HepG2 (cell line): ENCODE results near the gene ACSM3. TPM values are rescaled to one million over a fixed set of nuclear protein-coding genes. Genes with fewer than 3 reads are reported as not detected.

Experiments used
- DNMT1 ChIP-seq: sonication (generic); formaldehyde crosslinking; IDR thresholded peaks from 2 replicates; pipeline ENCODE4 v1.5.1; 2020; ENCODE audit warnings: mild to moderate bottlenecking, missing genetic modification reagents
- DNMT3B ChIP-seq: conservative IDR thresholded peaks from 2 replicates; pipeline ENCODE4 v1.6.1; 2016; ENCODE audit warnings: missing biosample characterization, control low read depth
- ERF ChIP-seq: IDR thresholded peaks from 2 replicates; pipeline ENCODE4 v1.6.1; 2018; ENCODE audit warnings: missing biosample characterization, missing genetic modification reagents
- FOSL2 ChIP-seq: sonication (generic); formaldehyde crosslinking; IDR thresholded peaks from 2 replicates; pipeline ENCODE4 v1.4.0; 2020; ENCODE audit warnings: missing genetic modification reagents
- FOXK2 ChIP-seq: fragments of 450-650 bp; IDR thresholded peaks from 2 replicates; pipeline ENCODE4 v1.6.1; 2016
- GTF3A ChIP-seq: sonication (generic); formaldehyde crosslinking; conservative IDR thresholded peaks from 2 replicates; pipeline ENCODE4 v1.4.0; 2020; ENCODE audit warnings: mild to moderate bottlenecking, missing genetic modification reagents
- KAT8 ChIP-seq: IDR thresholded peaks from 2 replicates; pipeline ENCODE4 v1.6.1; 2016; ENCODE audit warnings: missing genetic modification reagents, missing compliant biosample characterization
- LCORL ChIP-seq, 2 experiments: fragments of 450-650 bp in 1 of 2; sonication (generic) in 1 of 2; formaldehyde crosslinking in 1 of 2; IDR thresholded peaks; 2 replicates each; pipeline versions ENCODE4 v1.5.0 to v1.6.1; 2017 to 2020; ENCODE audit warnings: antibody characterized with exemption in 1 of 2, missing genetic modification reagents in 1 of 2
- MAFK ChIP-seq, 2 experiments: IDR thresholded peaks in 1 of 2; conservative IDR thresholded peaks in 1 of 2; 2 replicates each; pipeline ENCODE4 v1.6.1; 2011; ENCODE audit warnings: improper control_type of control experiment in 2 of 2, low read length in 2 of 2
- MED13 ChIP-seq: sonication (generic); formaldehyde crosslinking; IDR thresholded peaks from 2 replicates; pipeline ENCODE4 v1.5.0; 2020; ENCODE audit warnings: missing genetic modification reagents
- NR2F6 ChIP-seq, 2 experiments: IDR thresholded peaks; 2 replicates each; pipeline ENCODE4 v1.6.1; 2016; ENCODE audit warnings: antibody characterized with exemption in 1 of 2, mild to moderate bottlenecking in 1 of 2
- PHF8 ChIP-seq: sonication (generic); formaldehyde crosslinking; IDR thresholded peaks from 2 replicates; pipeline ENCODE4 v1.5.0; 2020; ENCODE audit warnings: missing genetic modification reagents
- POLR2G ChIP-seq: fragments of 200-400 bp; formaldehyde crosslinking; IDR thresholded peaks from 2 replicates; pipeline ENCODE4 v1.6.1; 2018; ENCODE audit warnings: mild to moderate bottlenecking, low read depth, low read length, moderate library complexity
- PTBP1 ChIP-seq: fragments of 200-400 bp; formaldehyde crosslinking; IDR thresholded peaks from 2 replicates; pipeline ENCODE4 v1.6.1; 2018; ENCODE audit warnings: low read length, low read depth; ENCODE audit not compliant: poor library complexity, severe bottlenecking
- RORA ChIP-seq: sonication (generic); formaldehyde crosslinking; IDR thresholded peaks from 2 replicates; pipeline ENCODE4 v1.5.0; 2020; ENCODE audit warnings: mild to moderate bottlenecking, missing genetic modification reagents, moderate library complexity
- SALL2 ChIP-seq: sonication (generic); formaldehyde crosslinking; IDR thresholded peaks from 2 replicates; pipeline ENCODE4 v1.8.1; 2023; ENCODE audit warnings: mild to moderate bottlenecking, missing genetic modification reagents, inconsistent platforms
- STAT5B ChIP-seq: sonication (generic); formaldehyde crosslinking; IDR thresholded peaks from 2 replicates; pipeline ENCODE4 v1.4.0; 2020; ENCODE audit warnings: missing genetic modification reagents
- TRIM24 ChIP-seq: sonication (generic); formaldehyde crosslinking; IDR thresholded peaks from 2 replicates; pipeline ENCODE4 v1.8.0; 2022; ENCODE audit warnings: mild to moderate bottlenecking, missing genetic modification reagents
- ZBTB20 ChIP-seq: sonication (generic); formaldehyde crosslinking; IDR thresholded peaks from 2 replicates; pipeline ENCODE4 v1.8.1; 2023; ENCODE audit warnings: missing genetic modification reagents, low read depth, mild to moderate bottlenecking, borderline replicate concordance
- ZC3H13 ChIP-seq: sonication (generic); formaldehyde crosslinking; IDR thresholded peaks from 2 replicates; pipeline ENCODE4 v1.8.1; 2023; ENCODE audit warnings: mild to moderate bottlenecking, missing genetic modification reagents, moderate library complexity
- ZFP36L2 ChIP-seq: sonication (generic); formaldehyde crosslinking; IDR thresholded peaks from 2 replicates; pipeline ENCODE4 v1.4.0; 2020; ENCODE audit warnings: missing genetic modification reagents
- ZNF547 ChIP-seq: sonication (generic); formaldehyde crosslinking; IDR thresholded peaks from 2 replicates; pipeline ENCODE4 v1.5.1; 2020; ENCODE audit warnings: mild to moderate bottlenecking, missing genetic modification reagents
- ZNF569 ChIP-seq: sonication (generic); formaldehyde crosslinking; IDR thresholded peaks from 2 replicates; pipeline ENCODE4 v1.5.0; 2020; ENCODE audit warnings: mild to moderate bottlenecking, missing genetic modification reagents, moderate library complexity, borderline replicate concordance
- ZNF75D ChIP-seq: sonication (generic); formaldehyde crosslinking; IDR thresholded peaks from 2 replicates; pipeline ENCODE4 v1.8.1; 2023; ENCODE audit warnings: missing genetic modification reagents, mild to moderate bottlenecking, borderline replicate concordance
- ZNF790 ChIP-seq: sonication (generic); formaldehyde crosslinking; IDR thresholded peaks from 2 replicates; pipeline ENCODE4 v1.8.0; 2022; ENCODE audit warnings: missing genetic modification reagents, mild to moderate bottlenecking, borderline replicate concordance
- polyA plus RNA-seq, 8 experiments: library from polyadenylated mRNA; depleted of rRNA in 3 of 8; stranded (reverse) in 7 of 8; unstranded in 1 of 8; fragments of >200 nt; fragmentation: Illumina TruSeq in 4 of 8; extraction: Trizol in 4 of 8; gene quantifications; 2 replicates each; pipeline versions ENCODE4 v1.2.1 to v1.2.3, GENCODE V29; 2011 to 2016; ENCODE audit warnings: low read depth in 4 of 8, missing spikeins in 1 of 8, mixed read lengths in 1 of 8; ENCODE audit not compliant: insufficient read depth in 1 of 8
- total RNA-seq, 5 experiments: library from RNA; depleted of rRNA; stranded (reverse); fragments of >200 nt; fragmentation: Illumina TruSeq; extraction: Trizol; gene quantifications; 2 replicates each; pipeline ENCODE4 v1.2.3, GENCODE V29; 2016; ENCODE audit warnings: low read depth in 1 of 5
- TF ChIP-seq, protein P1 (sequence below): sonication (generic); formaldehyde crosslinking; IDR thresholded peaks from 2 replicates; pipeline ENCODE4 v1.4.0; 2020; ENCODE audit warnings: missing genetic modification reagents
- TF ChIP-seq, protein P2 (sequence below): sonication (generic); formaldehyde crosslinking; IDR thresholded peaks from 2 replicates; pipeline ENCODE4 v1.4.0; 2020; ENCODE audit warnings: mild to moderate bottlenecking, low read depth, missing genetic modification reagents

The ACSM3 gene
- total and polyA plus RNA-seq, 2 of the 13 experiments (the other 11 are each of a cell fraction or from before 2014, with no cell fraction given) = 74.0 to 108 TPM

DNA sequence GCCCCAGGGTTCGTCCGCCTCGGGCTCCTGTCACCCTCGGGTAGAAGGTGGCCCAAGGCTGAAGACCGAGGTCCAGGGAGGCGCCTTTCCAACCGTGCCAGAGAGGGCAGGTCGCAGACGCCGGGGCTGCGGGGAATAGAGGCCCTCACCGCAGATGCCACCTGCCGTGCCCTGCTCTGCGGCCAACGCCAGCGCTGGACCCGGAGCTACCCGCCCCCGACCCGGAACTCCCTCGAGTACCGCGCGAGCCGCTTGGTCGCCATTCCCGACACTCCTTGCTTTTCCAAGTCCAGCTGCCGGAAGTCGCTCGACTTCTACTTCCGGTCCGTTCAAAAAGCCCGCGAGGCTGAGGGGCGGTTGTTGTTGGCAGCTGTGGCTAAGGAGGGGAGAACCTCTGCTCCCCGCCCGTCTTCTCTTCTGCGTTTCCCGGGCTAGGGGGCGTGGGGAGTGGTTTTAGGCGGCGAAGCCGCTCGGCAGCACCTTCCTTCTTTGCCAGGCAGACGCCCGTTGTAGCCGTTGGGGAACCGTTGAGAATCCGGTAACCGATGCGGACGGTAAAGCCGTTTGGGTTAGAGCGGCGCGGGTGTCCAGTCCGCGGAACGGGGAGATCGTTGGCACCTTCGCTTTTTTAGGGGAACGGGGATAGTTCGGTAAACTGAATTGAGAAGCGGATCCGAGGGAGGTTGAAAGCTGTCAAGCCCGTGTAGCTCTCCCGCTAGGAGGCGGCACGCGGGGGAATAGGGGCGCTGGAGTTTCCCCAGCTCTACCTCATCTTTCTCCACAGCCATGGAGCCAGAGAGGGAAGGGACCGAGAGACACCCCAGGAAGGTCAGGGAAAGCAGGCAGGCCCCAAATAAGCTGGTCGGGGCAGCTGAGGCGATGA, 42.6 kb downstream of the ACSM3 start, which contains the start of the genes ERI2 and REXO5 (continued):
- TF ChIP-seq ERF (CRISPR knock-in tag) (peak; percentile 97), RORA (CRISPR knock-in tag) (0 out of 2 replicates have a peak, but pooled peaks have one; percentile 22), FOXK2 (peak; percentile 92; the same call in 1 of the 2 replicates), SALL2 (CRISPR knock-in tag) (peak; percentile 92; the same call in 1 of the 2 replicates), MAFK (conservative IDR thresholded peaks at IDR 0.05 in 1 of 2, IDR thresholded peaks at IDR 0.05 in 1 of 2; ENCODE audit: low read length in 2 of 2) (no peak), KAT8 (CRISPR knock-in tag) (peak; percentile 98), ZNF790 (CRISPR knock-in tag) (peak; percentile 93), ZFP36L2 (0 out of 2 replicates have a peak, but pooled peaks have one; percentile 72), ZNF569 (CRISPR knock-in tag) (peak; percentile 99), ZC3H13 (CRISPR knock-in tag) (peak; percentile 99), DNMT1 (peak; percentile 73), ZNF75D (CRISPR knock-in tag) (no peak; the same call in 1 of the 2 replicates), LCORL (IDR thresholded peaks at IDR 0.05) (no peak; the same call in none of the 2 replicates), LCORL (CRISPR knock-in tag; IDR thresholded peaks at IDR 0.05) (peak; percentile 87), ZNF547 (CRISPR knock-in tag) (peak; percentile 99), POLR2G (peak; percentile 99), STAT5B (CRISPR knock-in tag) (peak; percentile 76; the same call in 1 of the 2 replicates), NR2F6 (IDR thresholded peaks at IDR 0.05) (peak; percentile 34; the same call in 1 of the 2 replicates), NR2F6 (CRISPR knock-in tag; IDR thresholded peaks at IDR 0.05) (peak; percentile 35; the same call in 1 of the 2 replicates), GTF3A (CRISPR knock-in tag) (peak; percentile 75; the same call in 1 of the 2 replicates), FOSL2 (CRISPR knock-in tag) (peak; percentile 56; the same call in 1 of the 2 replicates), PHF8 (CRISPR knock-in tag) (peak; percentile 100), TRIM24 (CRISPR knock-in tag) (no peak), ZBTB20 (peak; percentile 80), PTBP1 (peak; percentile 78), MED13 (CRISPR knock-in tag) (no peak; the same call in 1 of the 2 replicates), DNMT3B (CRISPR knock-in tag) (peak; percentile 41)
- TF ChIP-seq, protein P1, sequence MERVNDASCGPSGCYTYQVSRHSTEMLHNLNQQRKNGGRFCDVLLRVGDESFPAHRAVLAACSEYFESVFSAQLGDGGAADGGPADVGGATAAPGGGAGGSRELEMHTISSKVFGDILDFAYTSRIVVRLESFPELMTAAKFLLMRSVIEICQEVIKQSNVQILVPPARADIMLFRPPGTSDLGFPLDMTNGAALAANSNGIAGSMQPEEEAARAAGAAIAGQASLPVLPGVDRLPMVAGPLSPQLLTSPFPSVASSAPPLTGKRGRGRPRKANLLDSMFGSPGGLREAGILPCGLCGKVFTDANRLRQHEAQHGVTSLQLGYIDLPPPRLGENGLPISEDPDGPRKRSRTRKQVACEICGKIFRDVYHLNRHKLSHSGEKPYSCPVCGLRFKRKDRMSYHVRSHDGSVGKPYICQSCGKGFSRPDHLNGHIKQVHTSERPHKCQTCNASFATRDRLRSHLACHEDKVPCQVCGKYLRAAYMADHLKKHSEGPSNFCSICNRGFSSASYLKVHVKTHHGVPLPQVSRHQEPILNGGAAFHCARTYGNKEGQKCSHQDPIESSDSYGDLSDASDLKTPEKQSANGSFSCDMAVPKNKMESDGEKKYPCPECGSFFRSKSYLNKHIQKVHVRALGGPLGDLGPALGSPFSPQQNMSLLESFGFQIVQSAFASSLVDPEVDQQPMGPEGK (CRISPR knock-in tag) = peak; percentile 83
- TF ChIP-seq, protein P2, sequence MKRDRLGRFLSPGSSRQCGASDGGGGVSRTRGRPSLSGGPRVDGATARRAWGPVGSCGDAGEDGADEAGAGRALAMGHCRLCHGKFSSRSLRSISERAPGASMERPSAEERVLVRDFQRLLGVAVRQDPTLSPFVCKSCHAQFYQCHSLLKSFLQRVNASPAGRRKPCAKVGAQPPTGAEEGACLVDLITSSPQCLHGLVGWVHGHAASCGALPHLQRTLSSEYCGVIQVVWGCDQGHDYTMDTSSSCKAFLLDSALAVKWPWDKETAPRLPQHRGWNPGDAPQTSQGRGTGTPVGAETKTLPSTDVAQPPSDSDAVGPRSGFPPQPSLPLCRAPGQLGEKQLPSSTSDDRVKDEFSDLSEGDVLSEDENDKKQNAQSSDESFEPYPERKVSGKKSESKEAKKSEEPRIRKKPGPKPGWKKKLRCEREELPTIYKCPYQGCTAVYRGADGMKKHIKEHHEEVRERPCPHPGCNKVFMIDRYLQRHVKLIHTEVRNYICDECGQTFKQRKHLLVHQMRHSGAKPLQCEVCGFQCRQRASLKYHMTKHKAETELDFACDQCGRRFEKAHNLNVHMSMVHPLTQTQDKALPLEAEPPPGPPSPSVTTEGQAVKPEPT = peak; percentile 44; the same call in 1 of the 2 replicates
